WTC11 (cell line): Measurements from ENCODE around the gene RTN4RL1. TPM values are rescaled to one million over a fixed set of nuclear protein-coding genes. Genes with fewer than 3 reads are reported as not detected.
"Not testable (repeated sequence)": the region's sequence is repeated elsewhere in the genome, so short reads cannot be mapped to it uniquely, and the experiment has no call there.

ENCODE experiments used
- ATAC-seq: fragments of 200-7000 bp; cut with Tn5 transposase; 2 replicates; pipeline ENCODE4 v1.10.0; 2021; ENCODE audit warnings: mild to moderate bottlenecking, moderate library complexity
- CTCF ChIA-PET: fragments of 300-600 bp; sonication (Branson Sonifier 250); formaldehyde crosslinking; loops from one replicate; lab custom pipeline; 2021; ENCODE audit warnings: antibody characterized with exemption; lab: Charles Lee
- POLR2A ChIA-PET: fragments of 350-600 bp; sonication (Branson Sonifier 250); formaldehyde crosslinking; loops from one replicate; lab custom pipeline; 2021; ENCODE audit warnings: antibody characterized with exemption; lab: Charles Lee
- DNase-seq: peaks from one replicate; pipeline ENCODE4 v3.0.0; 2021; ENCODE audit warnings: low spot score
- H3K27ac Mint-ChIP-seq: 2 replicates; pipeline ENCODE4 v1.8.0; 2021; ENCODE audit warnings: mixed read lengths
- H3K27me3 Mint-ChIP-seq: 2 replicates; pipeline ENCODE4 v1.8.0; 2021; ENCODE audit warnings: low read depth, mild to moderate bottlenecking, moderate library complexity, mixed read lengths
- H3K36me3 Mint-ChIP-seq: 2 replicates; pipeline ENCODE4 v1.8.0; 2021; ENCODE audit warnings: mixed read lengths
- H3K4me1 Mint-ChIP-seq: 2 replicates; pipeline ENCODE4 v1.8.0; 2022; ENCODE audit warnings: mixed read lengths
- H3K4me3 Mint-ChIP-seq: 2 replicates; pipeline ENCODE4 v1.8.0; 2021; ENCODE audit warnings: mild to moderate bottlenecking, moderate library complexity, mixed read lengths
- H3K9me3 Mint-ChIP-seq: 2 replicates; pipeline ENCODE4 v1.8.0; 2021; ENCODE audit warnings: mixed read lengths
- AR ChIP-seq: fragments of 250-450 bp; sonication (Bioruptor Pico); IDR thresholded peaks from 2 replicates; pipeline ENCODE4 v1.9.0; 2021; ENCODE audit warnings: mild to moderate bottlenecking
- ARID4B ChIP-seq: sonication (generic); formaldehyde crosslinking; IDR thresholded peaks from 2 replicates; pipeline ENCODE4 v1.8.0; 2023; ENCODE audit warnings: missing genetic modification reagents, mild to moderate bottlenecking, borderline replicate concordance
- ATF1 ChIP-seq: sonication (generic); formaldehyde crosslinking; IDR thresholded peaks from 2 replicates; pipeline ENCODE4 v1.8.1; 2023; ENCODE audit warnings: mild to moderate bottlenecking, moderate library complexity, missing genetic modification reagents
- ATF6 ChIP-seq: sonication (generic); formaldehyde crosslinking; IDR thresholded peaks from 2 replicates; pipeline ENCODE4 v1.8.1; 2023; ENCODE audit warnings: mild to moderate bottlenecking, missing genetic modification reagents
- CREB1 ChIP-seq: sonication (generic); formaldehyde crosslinking; IDR thresholded peaks from 2 replicates; pipeline ENCODE4 v1.8.0; 2023; ENCODE audit warnings: mild to moderate bottlenecking, missing genetic modification reagents
- CTCF ChIP-seq: fragments of 200-600 bp; IDR thresholded peaks from 2 replicates; pipeline ENCODE4 v1.8.0; 2022; ENCODE audit warnings: antibody characterized with exemption
- ERG ChIP-seq: fragments of 250-450 bp; sonication (Bioruptor Pico); IDR thresholded peaks from 2 replicates; pipeline ENCODE4 v1.8.0; 2021; ENCODE audit warnings: mild to moderate bottlenecking
- ETV6 ChIP-seq: sonication (generic); formaldehyde crosslinking; IDR thresholded peaks from 2 replicates; pipeline ENCODE4 v1.8.1; 2022; ENCODE audit warnings: mild to moderate bottlenecking, missing genetic modification reagents
- FOXK1 ChIP-seq: sonication (generic); formaldehyde crosslinking; IDR thresholded peaks from 2 replicates; pipeline ENCODE4 v1.8.0; 2022; ENCODE audit warnings: mild to moderate bottlenecking, moderate library complexity, missing genetic modification reagents
- IRF1 ChIP-seq: sonication (generic); formaldehyde crosslinking; IDR thresholded peaks from 2 replicates; pipeline ENCODE4 v1.8.0; 2023; ENCODE audit warnings: missing genetic modification reagents
- PRRX2 ChIP-seq: fragments of 250-450 bp; sonication (Bioruptor Pico); IDR thresholded peaks from 2 replicates; pipeline ENCODE4 v1.8.0; 2021; ENCODE audit warnings: mild to moderate bottlenecking
- RELA ChIP-seq: sonication (generic); formaldehyde crosslinking; IDR thresholded peaks from 2 replicates; pipeline ENCODE4 v1.8.1; 2022; ENCODE audit warnings: missing genetic modification reagents, mild to moderate bottlenecking, borderline replicate concordance
- TCF7 ChIP-seq: sonication (generic); formaldehyde crosslinking; IDR thresholded peaks from 2 replicates; pipeline ENCODE4 v1.8.0; 2022; ENCODE audit warnings: mild to moderate bottlenecking, low read depth, missing genetic modification reagents, moderate library complexity
- ZNF138 ChIP-seq: sonication (generic); formaldehyde crosslinking; conservative IDR thresholded peaks from 2 replicates; pipeline ENCODE4 v1.8.1; 2022; ENCODE audit warnings: mild to moderate bottlenecking, moderate library complexity, missing genetic modification reagents
- ZNF219 ChIP-seq: sonication (generic); formaldehyde crosslinking; IDR thresholded peaks from 2 replicates; pipeline ENCODE4 v1.8.0; 2023; ENCODE audit warnings: missing genetic modification reagents, mild to moderate bottlenecking, borderline replicate concordance
- ZNF263 ChIP-seq: sonication (generic); formaldehyde crosslinking; IDR thresholded peaks from 2 replicates; pipeline ENCODE4 v1.8.1; 2022; ENCODE audit warnings: low read depth, mild to moderate bottlenecking, moderate library complexity, missing genetic modification reagents
- ZNF512 ChIP-seq: sonication (generic); formaldehyde crosslinking; IDR thresholded peaks from 2 replicates; pipeline ENCODE4 v1.8.1; 2022; ENCODE audit warnings: missing genetic modification reagents, borderline replicate concordance
- total RNA-seq: library from RNA; stranded (reverse); gene quantifications from 3 replicates; pipeline ENCODE4 v1.2.3, GENCODE V29; 2021

Gene RTN4RL1
- total RNA-seq, 1 experiment from 2014 or later = 0.72 TPM

- ATAC-seq (no peak), DNase-seq (no peak)
- TF ChIP-seq AR (CRISPR knock-in tag) (no peak), ZNF138 (no peak), TCF7 (no peak), IRF1 (no peak), ATF1 (CRISPR knock-in tag) (no peak), ERG (CRISPR knock-in tag) (no peak), PRRX2 (no peak), ZNF219 (CRISPR knock-in tag) (no peak), RELA (CRISPR knock-in tag) (no peak), ZNF512 (no peak), CTCF (no peak), FOXK1 (CRISPR knock-in tag) (no peak), ARID4B (CRISPR knock-in tag) (no peak), ZNF263 (CRISPR knock-in tag) (no peak), ATF6 (no peak), CREB1 (CRISPR knock-in tag) (no peak), ETV6 (no peak)
- CTCF ChIA-PET = interaction anchor here (1.0 kb wide), 1 partner anchor 12 kb away, joined by 3 read pairs; no protein-coding TSS in a partner anchor
- no peaks in the 10 kb centered on the region for H3K9me3 Mint-ChIP-seq
- H3K4me1 Mint-ChIP-seq = no peaks in the 10 kb centered on the region
- H3K4me3 Mint-ChIP-seq = no peak overlapping the region
- H3K27ac Mint-ChIP-seq = no peak overlapping the region
- POLR2A ChIA-PET = no interaction called here
- no peaks in the 10 kb centered on the region for H3K27me3 Mint-ChIP-seq
- peaks cover 48% of the 10 kb centered on the region for H3K36me3 Mint-ChIP-seq
Observed at GRCh38 chr17:1896243-1897104, 128.7 kb downstream of the RTN4RL1 start.

- H3K36me3 Mint-ChIP-seq = peaks cover 56% of the 10 kb centered on the region
- POLR2A ChIA-PET, DNase-seq, H3K27ac Mint-ChIP-seq, ATAC-seq, H3K4me1 Mint-ChIP-seq, H3K4me3 Mint-ChIP-seq, H3K9me3 Mint-ChIP-seq, H3K27me3 Mint-ChIP-seq: not testable (repeated sequence)
- CTCF ChIA-PET = interaction anchor here (1.0 kb wide), 1 partner anchor 13 kb away, joined by 3 read pairs; no protein-coding TSS in a partner anchor
Observed at GRCh38 chr17:1895479-1895878, 129.7 kb downstream of the RTN4RL1 start.
